Smooth muscle cell (in vitro differentiated cells): ENCODE data around the gene NDRG3. TPM values are rescaled to one million over a fixed set of nuclear protein-coding genes. Genes with fewer than 3 reads are reported as not detected.
A peak's percentile ranks its signal among the peaks of the same experiment; 100 is the strongest.

Source experiments
- DNase-seq: peaks from one replicate; lab custom pipeline; 2025; ENCODE audit not compliant: unreplicated experiment; lab: John Stamatoyannopoulos, UW
- H2AFZ ChIP-seq: fragments of 200-600 bp; sonication (generic); 2 replicates; pipeline ENCODE4 v1.6.0; 2016; ENCODE audit warnings: antibody characterized with exemption, low read depth, mild to moderate bottlenecking
- H3F3A ChIP-seq: fragments of 200-600 bp; sonication (generic); 2 replicates; pipeline ENCODE4 v1.6.0; 2017; ENCODE audit warnings: antibody characterized with exemption, low read depth
- H3K27ac ChIP-seq: fragments of 200-600 bp; sonication (generic); 2 replicates; pipeline ENCODE4 v1.5.1; 2016; ENCODE audit warnings: low read depth, mild to moderate bottlenecking
- H3K27me3 ChIP-seq: fragments of 200-600 bp; sonication (generic); 2 replicates; pipeline ENCODE4 v1.6.1; 2016; ENCODE audit warnings: low read depth, mild to moderate bottlenecking
- H3K36me3 ChIP-seq: fragments of 200-600 bp; sonication (generic); 2 replicates; pipeline ENCODE4 v1.5.1; 2016; ENCODE audit warnings: low read depth
- H3K4me1 ChIP-seq: fragments of 200-600 bp; sonication (generic); 2 replicates; pipeline ENCODE4 v1.5.1; 2016; ENCODE audit warnings: low read depth
- H3K4me2 ChIP-seq: fragments of 200-600 bp; sonication (generic); 2 replicates; pipeline ENCODE4 v1.6.0; 2016; ENCODE audit warnings: mild to moderate bottlenecking
- H3K4me3 ChIP-seq: fragments of 200-600 bp; sonication (generic); 2 replicates; pipeline ENCODE4 v1.5.1; 2016; ENCODE audit warnings: mild to moderate bottlenecking
- H3K79me2 ChIP-seq: fragments of 200-600 bp; sonication (generic); 2 replicates; pipeline ENCODE4 v1.6.0; 2016; ENCODE audit warnings: low read depth, mild to moderate bottlenecking
- H3K9ac ChIP-seq: fragments of 200-600 bp; sonication (generic); 2 replicates; pipeline ENCODE4 v1.6.0; 2016; ENCODE audit warnings: low read depth
- H3K9me3 ChIP-seq: fragments of 200-600 bp; sonication (generic); replicated peaks from 2 replicates; pipeline ENCODE4 v1.5.1; 2016; ENCODE audit warnings: low read depth
- H4K20me1 ChIP-seq: fragments of 200-600 bp; sonication (generic); 2 replicates; pipeline ENCODE4 v1.6.0; 2016; ENCODE audit warnings: low read depth
- WGBS: methylation state at CpG from one replicate; pipeline ENCODE4 v1.1.7; 2016; ENCODE audit warnings: low lambda C conversion rate; 5-methylcytosine and 5-hydroxymethylcytosine counted together
- polyA plus RNA-seq: library from polyadenylated mRNA; unstranded; fragments of >200 nt; fragmentation: Nextera tagmentation; extraction: Ambion mirVana; gene quantifications from 2 replicates; pipeline ENCODE4 v1.2.1, GENCODE V29; 2016
- total RNA-seq: library from RNA; depleted of rRNA; stranded (reverse); fragments of >200 nt; gene quantifications from 2 replicates; pipeline ENCODE4 v1.2.3, GENCODE V29; 2014
- TF ChIP-seq, protein P1 (sequence below): fragments of 200-600 bp; sonication (generic); IDR thresholded peaks from 2 replicates; pipeline ENCODE4 v1.5.1; 2017; ENCODE audit warnings: borderline replicate concordance, mild to moderate bottlenecking, antibody characterized with exemption; ENCODE audit not compliant: insufficient read depth, poor library complexity, severe bottlenecking

NDRG3 gene
- total and polyA plus RNA-seq, 2 experiments from 2014 or later = 13.4 to 14.6 TPM

DNA sequence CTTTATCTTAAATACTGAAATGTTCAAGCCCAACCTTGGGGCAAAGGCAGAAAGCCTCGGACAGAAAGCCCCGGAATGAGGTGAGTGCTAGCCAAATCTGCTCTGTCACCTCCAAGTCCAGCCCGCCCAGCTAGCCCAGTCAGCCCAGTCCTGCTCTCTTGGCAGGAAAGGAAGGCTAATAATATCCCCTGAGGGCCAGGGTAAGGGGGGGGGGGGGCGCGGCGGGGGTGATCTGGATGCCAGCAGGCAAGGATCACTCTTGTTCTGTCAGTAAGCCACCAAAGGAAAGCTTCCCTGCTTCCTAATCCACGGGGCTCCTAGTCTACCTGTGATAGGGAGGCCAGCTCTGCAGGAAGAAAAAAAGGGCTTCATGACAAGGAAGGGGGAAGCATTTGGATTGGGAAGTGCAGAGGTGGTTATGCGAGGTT, 1.1 kb downstream of the NDRG3 start:
- peak overlapping the region; percentile 89 for H3K4me2 ChIP-seq
- H3K4me1 ChIP-seq = peaks cover 12% of the 10 kb centered on the region
- H3K9me3 ChIP-seq = no peaks in the 10 kb centered on the region
- H3K79me2 ChIP-seq = no peaks in the 10 kb centered on the region
- no peak overlapping the region for H2AFZ ChIP-seq
- H3F3A ChIP-seq = no peaks in the 10 kb centered on the region
- H4K20me1 ChIP-seq = peaks cover 44% of the 10 kb centered on the region
- no peaks in the 10 kb centered on the region for H3K36me3 ChIP-seq
- peaks cover 44% of the 10 kb centered on the region for H3K27me3 ChIP-seq
- 11% methylated on average over 8 of the region's 8 CpGs for WGBS
- H3K4me3 ChIP-seq = peak overlapping the region; percentile 82
- no peak overlapping the region for H3K9ac ChIP-seq
- H3K27ac ChIP-seq = no peak overlapping the region
- TF ChIP-seq, protein P1, sequence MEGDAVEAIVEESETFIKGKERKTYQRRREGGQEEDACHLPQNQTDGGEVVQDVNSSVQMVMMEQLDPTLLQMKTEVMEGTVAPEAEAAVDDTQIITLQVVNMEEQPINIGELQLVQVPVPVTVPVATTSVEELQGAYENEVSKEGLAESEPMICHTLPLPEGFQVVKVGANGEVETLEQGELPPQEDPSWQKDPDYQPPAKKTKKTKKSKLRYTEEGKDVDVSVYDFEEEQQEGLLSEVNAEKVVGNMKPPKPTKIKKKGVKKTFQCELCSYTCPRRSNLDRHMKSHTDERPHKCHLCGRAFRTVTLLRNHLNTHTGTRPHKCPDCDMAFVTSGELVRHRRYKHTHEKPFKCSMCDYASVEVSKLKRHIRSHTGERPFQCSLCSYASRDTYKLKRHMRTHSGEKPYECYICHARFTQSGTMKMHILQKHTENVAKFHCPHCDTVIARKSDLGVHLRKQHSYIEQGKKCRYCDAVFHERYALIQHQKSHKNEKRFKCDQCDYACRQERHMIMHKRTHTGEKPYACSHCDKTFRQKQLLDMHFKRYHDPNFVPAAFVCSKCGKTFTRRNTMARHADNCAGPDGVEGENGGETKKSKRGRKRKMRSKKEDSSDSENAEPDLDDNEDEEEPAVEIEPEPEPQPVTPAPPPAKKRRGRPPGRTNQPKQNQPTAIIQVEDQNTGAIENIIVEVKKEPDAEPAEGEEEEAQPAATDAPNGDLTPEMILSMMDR = no peak
- no peak for DNase-seq

DNA sequence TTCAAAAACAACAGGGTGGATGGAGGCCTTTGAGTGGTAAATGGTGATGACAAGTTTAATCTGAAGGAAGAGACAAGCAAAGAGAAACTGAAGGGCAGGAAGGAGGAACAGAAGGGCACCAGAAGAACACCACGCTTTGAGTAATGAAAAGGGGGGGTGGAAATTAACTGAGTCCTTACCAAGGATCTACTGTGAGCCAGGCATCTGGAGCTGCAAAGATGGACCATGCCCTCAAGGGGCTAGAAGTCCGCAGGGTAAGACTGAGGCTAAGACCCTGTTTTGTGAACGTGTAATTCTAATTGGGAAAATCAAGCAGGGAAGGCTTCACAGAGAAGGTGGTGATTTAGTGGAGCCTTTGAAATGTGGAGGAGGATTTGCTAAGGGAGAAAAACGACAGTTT, 1.6 kb downstream of the NDRG3 start:
- peak overlapping the region; percentile 89 for H3K4me2 ChIP-seq
- no peaks in the 10 kb centered on the region for H3F3A ChIP-seq
- H3K27me3 ChIP-seq = peaks cover 44% of the 10 kb centered on the region
- no peak overlapping the region for H3K27ac ChIP-seq
- no peaks in the 10 kb centered on the region for H3K9me3 ChIP-seq
- H3K9ac ChIP-seq = no peak overlapping the region
- peaks cover 12% of the 10 kb centered on the region for H3K4me1 ChIP-seq
- no peak overlapping the region for H2AFZ ChIP-seq
- peaks cover 48% of the 10 kb centered on the region for H4K20me1 ChIP-seq
- H3K36me3 ChIP-seq = no peaks in the 10 kb centered on the region
- 28% methylated on average over 4 of the region's 4 CpGs for WGBS
- H3K79me2 ChIP-seq = no peaks in the 10 kb centered on the region
- peak overlapping the region; percentile 82 for H3K4me3 ChIP-seq
- DNase-seq = no peak
- TF ChIP-seq, protein P1 = no peak

DNA sequence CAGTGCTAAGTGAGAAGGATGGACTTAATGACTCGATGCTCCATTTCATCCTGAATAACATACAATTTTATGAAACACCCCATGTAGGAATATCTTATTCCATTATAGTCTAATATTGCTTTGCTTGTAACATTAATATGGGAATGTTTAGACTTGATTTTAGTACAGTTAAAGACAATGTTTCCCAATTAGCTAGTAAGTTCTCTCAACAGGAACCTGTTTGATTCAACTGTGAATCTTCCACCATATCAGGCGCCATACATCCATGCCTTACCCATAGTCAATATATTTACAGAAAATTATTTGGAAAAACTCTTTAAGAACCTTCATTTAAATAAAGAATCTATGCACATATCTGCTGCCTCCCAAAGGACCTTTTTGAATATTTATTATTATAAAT, 3.3 kb downstream of the NDRG3 start:
- no peak for DNase-seq
- 96% methylated on average over 2 of the region's 2 CpGs for WGBS
- no peaks in the 10 kb centered on the region for H3F3A ChIP-seq
- TF ChIP-seq, protein P1 = no peak
- no peak overlapping the region for H3K27ac ChIP-seq
- H3K9me3 ChIP-seq = no peaks in the 10 kb centered on the region
- no peak overlapping the region for H3K4me2 ChIP-seq
- H4K20me1 ChIP-seq = peaks cover 64% of the 10 kb centered on the region
- H3K27me3 ChIP-seq = peaks cover 54% of the 10 kb centered on the region
- no peak overlapping the region for H3K9ac ChIP-seq
- H3K79me2 ChIP-seq = no peaks in the 10 kb centered on the region
- H2AFZ ChIP-seq = no peak overlapping the region
- H3K4me1 ChIP-seq = peaks cover 12% of the 10 kb centered on the region
- H3K36me3 ChIP-seq = no peaks in the 10 kb centered on the region
- H3K4me3 ChIP-seq = no peak overlapping the region

DNA sequence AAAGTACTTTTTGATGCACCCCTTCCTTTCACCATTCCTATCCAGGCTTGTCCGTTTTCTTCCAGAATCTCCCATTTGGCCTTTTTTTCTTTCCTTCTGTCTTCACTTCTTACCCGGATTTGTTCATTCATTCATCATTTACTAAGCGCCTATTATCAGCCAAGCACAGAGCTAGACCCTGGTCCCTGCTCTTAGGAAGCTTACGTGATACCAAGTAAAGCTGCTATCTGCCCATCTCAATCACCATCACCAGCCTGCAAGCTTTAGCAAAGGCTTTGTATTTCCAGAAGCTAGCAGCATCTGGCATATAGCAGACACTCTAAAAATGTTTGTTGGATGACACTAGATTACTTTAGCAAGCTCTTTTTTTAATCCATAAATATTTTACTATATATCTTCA, 4.8 kb downstream of the NDRG3 start:
- no peak overlapping the region for H3K27ac ChIP-seq
- H3K9me3 ChIP-seq = no peaks in the 10 kb centered on the region
- no peaks in the 10 kb centered on the region for H3K36me3 ChIP-seq
- H3K9ac ChIP-seq = no peak overlapping the region
- no peaks in the 10 kb centered on the region for H3F3A ChIP-seq
- TF ChIP-seq, protein P1 = no peak
- peaks cover 69% of the 10 kb centered on the region for H3K27me3 ChIP-seq
- peaks cover 79% of the 10 kb centered on the region for H4K20me1 ChIP-seq
- no peak overlapping the region for H3K4me2 ChIP-seq
- no peaks in the 10 kb centered on the region for H3K79me2 ChIP-seq
- no peak for DNase-seq
- WGBS = 39% methylated on average over 4 of the region's 4 CpGs
- H3K4me3 ChIP-seq = no peak overlapping the region
- peaks cover 12% of the 10 kb centered on the region for H3K4me1 ChIP-seq
- no peak overlapping the region for H2AFZ ChIP-seq
